Measurements from ENCODE around the gene GLI3.

GLI3 gene

GRCh38 chr7:42099470-42100155, 137.4 kb downstream of the GLI3 start:
- no peak for DNase-seq

- no peak for DNase-seq
Observed at GRCh38 chr7:42099066-42099465, 137.9 kb downstream of the GLI3 start.

GRCh38 chr7:42097752-42098151, 139.3 kb downstream of the GLI3 start:
- DNase-seq = no peak

GRCh38 chr7:42096681-42097561, 140.1 kb downstream of the GLI3 start:
- DNase-seq = no peak

GRCh38 chr7:42096268-42096667, 140.7 kb downstream of the GLI3 start:
- DNase-seq = no peak

GRCh38 chr7:42095791-42096190, 141.2 kb downstream of the GLI3 start:
- no peak for DNase-seq

GRCh38 chr7:42093349-42093905, 143.6 kb downstream of the GLI3 start:
- DNase-seq = no peak

GRCh38 chr7:42091461-42092291, 145.3 kb downstream of the GLI3 start:
- DNase-seq = no peak

GRCh38 chr7:42090806-42091205, 146.2 kb downstream of the GLI3 start:
- no peak for DNase-seq

- DNase-seq = no peak
Observed at GRCh38 chr7:42090056-42090455, 147.0 kb downstream of the GLI3 start.

- no peak for DNase-seq
Observed at GRCh38 chr7:42087616-42088015, 149.4 kb downstream of the GLI3 start.

GRCh38 chr7:42085531-42085930, 151.5 kb downstream of the GLI3 start:
- no peak for DNase-seq

- DNase-seq = no peak
Observed at GRCh38 chr7:42084263-42084662, 152.7 kb downstream of the GLI3 start.

GRCh38 chr7:42083284-42083683, 153.7 kb downstream of the GLI3 start:
- no peak for DNase-seq

GRCh38 chr7:42082144-42082543, 154.9 kb downstream of the GLI3 start:
- DNase-seq = no peak

- DNase-seq = no peak
Observed at GRCh38 chr7:42081671-42082070, 155.3 kb downstream of the GLI3 start.

GRCh38 chr7:42080841-42081586, 156.0 kb downstream of the GLI3 start:
- no peak for DNase-seq

- no peak for DNase-seq
Observed at GRCh38 chr7:42077271-42078135, 159.5 kb downstream of the GLI3 start.

- DNase-seq = no peak
Observed at GRCh38 chr7:42076870-42077269, 160.1 kb downstream of the GLI3 start.

- no peak for DNase-seq
Observed at GRCh38 chr7:42075418-42075817, 161.6 kb downstream of the GLI3 start.

- no peak for DNase-seq
Observed at GRCh38 chr7:42074076-42074475, 162.9 kb downstream of the GLI3 start.

All from cerebellar nuclear complex (tissue), 1 donor.